GM12872 (cell line): ENCODE results near the gene ACVR1B.

Source experiments
- TF ChIP-seq, protein P1 (sequence below): IDR thresholded peaks from 3 replicates; pipeline ENCODE4 v1.5.1; 2011; ENCODE audit warnings: low read depth, mild to moderate bottlenecking, low read length, moderate library complexity; ENCODE audit not compliant: insufficient read depth

The ACVR1B gene

DNA sequence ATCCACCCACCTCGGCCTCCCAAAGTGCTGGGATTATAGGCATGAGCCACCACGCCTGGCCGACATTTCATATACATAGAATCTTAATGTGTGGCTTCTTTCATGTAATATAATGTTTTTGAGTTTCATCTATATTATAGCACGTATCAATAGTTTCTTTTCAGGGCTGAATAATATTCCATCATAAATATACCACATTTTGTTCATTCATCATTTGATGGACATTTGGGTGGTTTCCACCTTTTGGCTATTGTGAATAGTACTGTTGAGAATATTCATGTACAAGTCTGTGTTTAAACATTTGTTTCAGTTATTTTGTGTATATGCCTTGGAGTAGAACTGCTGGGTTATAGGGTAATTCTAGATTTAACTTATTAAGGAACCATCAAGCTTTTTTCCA, 12.0 kb downstream of the ACVR1B start:
- TF ChIP-seq, protein P1, sequence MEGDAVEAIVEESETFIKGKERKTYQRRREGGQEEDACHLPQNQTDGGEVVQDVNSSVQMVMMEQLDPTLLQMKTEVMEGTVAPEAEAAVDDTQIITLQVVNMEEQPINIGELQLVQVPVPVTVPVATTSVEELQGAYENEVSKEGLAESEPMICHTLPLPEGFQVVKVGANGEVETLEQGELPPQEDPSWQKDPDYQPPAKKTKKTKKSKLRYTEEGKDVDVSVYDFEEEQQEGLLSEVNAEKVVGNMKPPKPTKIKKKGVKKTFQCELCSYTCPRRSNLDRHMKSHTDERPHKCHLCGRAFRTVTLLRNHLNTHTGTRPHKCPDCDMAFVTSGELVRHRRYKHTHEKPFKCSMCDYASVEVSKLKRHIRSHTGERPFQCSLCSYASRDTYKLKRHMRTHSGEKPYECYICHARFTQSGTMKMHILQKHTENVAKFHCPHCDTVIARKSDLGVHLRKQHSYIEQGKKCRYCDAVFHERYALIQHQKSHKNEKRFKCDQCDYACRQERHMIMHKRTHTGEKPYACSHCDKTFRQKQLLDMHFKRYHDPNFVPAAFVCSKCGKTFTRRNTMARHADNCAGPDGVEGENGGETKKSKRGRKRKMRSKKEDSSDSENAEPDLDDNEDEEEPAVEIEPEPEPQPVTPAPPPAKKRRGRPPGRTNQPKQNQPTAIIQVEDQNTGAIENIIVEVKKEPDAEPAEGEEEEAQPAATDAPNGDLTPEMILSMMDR = no peak

DNA sequence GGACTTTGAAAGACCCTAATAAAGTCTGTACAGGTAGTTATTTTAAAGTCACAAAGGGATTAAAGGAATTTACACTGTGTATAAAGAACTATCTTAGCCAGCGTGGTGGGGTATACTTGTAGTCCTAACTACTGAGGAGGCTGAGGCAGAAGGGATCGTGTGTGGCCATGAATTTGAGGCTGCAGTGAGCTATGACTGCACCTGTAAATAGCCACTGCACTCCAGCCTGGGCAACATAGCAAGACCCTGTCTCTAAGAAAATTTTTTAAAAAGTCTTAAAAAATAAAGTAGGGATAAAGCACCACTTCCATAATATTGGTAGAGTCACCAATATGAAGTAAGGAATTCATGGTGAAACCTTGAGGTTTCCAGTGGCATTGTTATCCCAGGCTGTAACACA, 18.1 kb downstream of the ACVR1B start:
- TF ChIP-seq, protein P1 = no peak

DNA sequence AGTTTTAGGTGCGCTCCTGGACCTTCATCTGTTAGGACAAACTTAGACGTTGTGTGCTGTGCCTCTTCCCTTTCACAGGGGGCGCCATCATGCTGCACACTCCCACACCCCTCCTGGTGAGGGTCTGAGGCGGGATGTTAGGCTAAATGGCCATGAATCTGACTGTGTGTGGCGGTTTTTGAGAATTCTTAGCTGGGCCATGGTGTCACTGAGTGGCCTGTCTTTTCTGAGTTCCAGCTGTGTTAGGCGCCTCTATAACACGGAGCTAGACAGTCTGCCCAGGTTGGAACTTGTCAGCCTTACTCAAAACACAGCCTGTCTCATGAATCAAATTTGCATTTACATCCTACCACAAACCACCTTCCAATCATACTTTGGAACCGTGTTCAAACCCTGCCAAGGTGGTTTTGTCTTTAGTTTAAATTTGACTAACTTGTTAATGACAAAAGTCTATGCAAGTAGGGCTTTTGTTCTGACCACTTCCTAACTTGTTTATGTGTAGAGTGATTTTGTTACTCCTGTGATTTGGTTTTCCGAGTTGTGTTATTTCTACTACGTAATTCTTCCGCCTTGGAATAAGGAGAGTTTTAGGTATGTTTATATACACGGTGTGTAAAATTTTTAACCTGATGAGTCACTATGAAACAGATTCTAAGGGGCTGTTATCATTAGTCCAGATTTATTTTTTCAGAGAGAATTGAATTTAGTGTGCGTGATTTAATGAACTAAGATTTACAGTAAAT, 19.6 kb downstream of the ACVR1B start:
- TF ChIP-seq, protein P1 = peak; percentile 75

DNA sequence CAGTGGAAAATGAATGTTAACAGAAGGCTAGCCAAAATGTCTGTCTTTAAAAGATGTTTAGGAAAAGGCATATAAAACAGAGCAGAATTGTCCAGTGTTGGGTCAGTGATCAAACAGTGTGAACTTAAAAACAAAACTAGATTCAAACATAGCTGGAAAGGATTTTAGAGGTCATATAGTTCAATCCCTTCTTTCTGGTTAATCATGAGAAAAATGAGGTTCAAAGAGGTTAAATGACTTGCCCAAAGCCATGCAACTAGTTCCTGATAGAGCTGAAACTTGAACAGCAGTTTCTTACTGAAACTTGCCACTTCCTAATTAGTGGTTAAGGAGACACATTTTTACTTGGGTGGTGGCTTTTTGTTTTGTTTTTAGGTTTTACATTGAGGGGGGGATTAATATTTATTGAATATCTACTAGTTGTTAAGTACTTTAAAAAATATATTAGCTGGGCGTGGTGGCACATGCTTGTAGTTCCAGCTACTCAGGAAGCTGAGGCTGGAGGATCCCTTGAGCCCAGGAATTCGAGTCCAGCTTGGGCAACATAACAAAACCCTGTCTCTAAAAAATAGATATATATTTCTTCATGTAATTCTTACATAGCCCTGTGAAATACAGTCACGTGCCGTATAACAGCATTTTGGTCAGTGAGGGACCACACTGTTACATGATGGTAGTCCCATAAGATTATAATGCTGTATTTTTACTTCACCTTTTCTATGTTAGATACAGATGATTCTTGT, 20.4 kb downstream of the ACVR1B start:
- TF ChIP-seq, protein P1 = no peak

DNA sequence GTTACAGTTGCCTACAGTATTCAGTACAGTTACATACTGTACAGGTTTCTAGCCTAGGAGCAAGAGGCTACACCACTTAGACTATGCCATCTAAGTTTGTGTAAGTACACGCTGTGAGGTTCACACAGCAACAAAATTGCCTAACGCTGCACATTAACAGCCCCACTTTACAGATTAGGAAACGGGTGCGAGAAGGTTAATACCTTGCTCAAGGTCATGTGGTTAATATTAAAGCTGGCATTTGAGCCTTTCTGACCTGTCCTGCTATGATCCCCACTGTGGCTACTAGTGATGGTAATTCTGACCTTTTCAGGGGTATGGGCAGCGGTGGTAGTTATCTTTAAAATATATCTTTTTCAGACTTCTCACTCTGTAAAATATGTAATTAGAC, 20.9 kb downstream of the ACVR1B start:
- TF ChIP-seq, protein P1 = no peak

DNA sequence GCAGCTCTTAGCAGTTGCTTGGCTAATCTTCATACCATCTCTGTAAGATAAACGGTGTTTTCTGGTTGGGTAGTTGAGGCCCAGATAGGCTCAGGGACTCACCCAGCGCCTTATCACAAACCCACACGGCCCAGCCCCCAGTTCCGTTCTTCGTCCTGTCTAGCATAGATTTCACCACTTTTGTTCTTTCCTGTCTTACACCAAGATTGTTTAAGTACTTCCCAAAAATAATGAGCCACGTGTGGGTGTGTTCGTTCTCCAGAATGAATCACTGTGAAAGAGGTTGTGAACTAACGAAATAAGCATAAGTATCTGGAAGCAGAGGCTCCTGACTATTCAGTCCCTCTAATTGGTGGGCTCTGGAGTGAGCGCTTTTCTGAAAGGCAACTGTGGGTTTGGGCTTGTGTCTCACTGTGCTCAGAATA, 21.4 kb downstream of the ACVR1B start:
- TF ChIP-seq, protein P1 = no peak

DNA sequence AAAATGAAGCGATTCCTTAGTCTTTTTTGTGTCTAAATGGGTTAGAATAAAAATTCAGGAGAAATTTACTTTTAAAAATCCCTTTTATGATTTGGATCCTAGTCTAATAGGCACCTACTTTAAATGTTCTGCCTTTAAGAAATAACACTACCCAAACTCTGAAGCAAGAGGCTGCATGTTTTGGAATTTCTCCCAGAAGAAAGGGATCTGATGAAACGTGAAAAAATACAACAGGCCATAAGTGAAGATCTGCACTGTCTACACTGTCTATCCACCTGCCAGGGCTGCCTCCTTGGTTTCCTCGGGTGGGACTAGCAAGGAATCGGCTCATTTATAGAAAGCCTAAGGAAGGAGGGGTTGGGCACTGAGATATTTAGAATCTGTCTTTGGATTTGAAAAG, 22.1 kb downstream of the ACVR1B start:
- TF ChIP-seq, protein P1 = no peak
